Activated T-helper 2 cell treated with anti-CD3 and anti-CD28 coated beads, Interferon-gamma antibody, Interleukin-2, Interleukin-4, amounts not matched to agents 10 μg/mL and 5 μg/mL and 100 μg/mL, durations not matched to agents 14 hours and 24 hours and 36 hours (primary cell): Measurements from ENCODE around the gene NAT8L. TPM values are rescaled to one million over a fixed set of nuclear protein-coding genes. Genes with fewer than 3 reads are reported as not detected.
"Not testable (repeated sequence)": the region's sequence is repeated elsewhere in the genome, so short reads cannot be mapped to it uniquely, and the experiment has no call there.

Experiments
- DNase-seq: peaks from one replicate; pipeline ENCODE4 v3.0.0; 2021; ENCODE audit warnings: low spot score
- H3K27ac Mint-ChIP-seq: one replicate; pipeline ENCODE4 v1.8.0; 2021; ENCODE audit warnings: mixed read lengths
- H3K27me3 Mint-ChIP-seq: one replicate; pipeline ENCODE4 v1.8.0; 2021; ENCODE audit warnings: low read depth, mixed read lengths
- H3K36me3 Mint-ChIP-seq: one replicate; pipeline ENCODE4 v1.8.0; 2021; ENCODE audit warnings: low read depth, mixed read lengths
- H3K4me1 Mint-ChIP-seq: one replicate; pipeline ENCODE4 v1.8.0; 2021; ENCODE audit warnings: low read depth, mixed read lengths
- H3K4me3 Mint-ChIP-seq: one replicate; pipeline ENCODE4 v1.8.0; 2021; ENCODE audit warnings: low read depth, mild to moderate bottlenecking, moderate library complexity, mixed read lengths
- H3K9me3 Mint-ChIP-seq: one replicate; pipeline ENCODE4 v1.8.0; 2021; ENCODE audit warnings: mixed read lengths
- intact Hi-C: fragments of 100-400 bp; cut with micrococcal nuclease; formaldehyde crosslinking; loops from one replicate; pipeline ENCODE4 v1.15.1; 2023
- total RNA-seq: library from RNA; stranded (reverse); gene quantifications from 2 replicates; pipeline ENCODE4 v1.2.3, GENCODE V29; 2022

Gene NAT8L, protein sequence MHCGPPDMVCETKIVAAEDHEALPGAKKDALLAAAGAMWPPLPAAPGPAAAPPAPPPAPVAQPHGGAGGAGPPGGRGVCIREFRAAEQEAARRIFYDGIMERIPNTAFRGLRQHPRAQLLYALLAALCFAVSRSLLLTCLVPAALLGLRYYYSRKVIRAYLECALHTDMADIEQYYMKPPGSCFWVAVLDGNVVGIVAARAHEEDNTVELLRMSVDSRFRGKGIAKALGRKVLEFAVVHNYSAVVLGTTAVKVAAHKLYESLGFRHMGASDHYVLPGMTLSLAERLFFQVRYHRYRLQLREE
- 3.5 and 3.6 TPM in 2 replicates for total RNA-seq

- peaks cover 23% of the 10 kb centered on the region for H3K27me3 Mint-ChIP-seq
- H3K9me3 Mint-ChIP-seq: no peaks in the 10 kb centered on the region
- H3K36me3 Mint-ChIP-seq: no peaks in the 10 kb centered on the region
- H3K27ac Mint-ChIP-seq: no peak within 1 kb of the TSS
- no peak within 1 kb of the TSS for H3K4me3 Mint-ChIP-seq
- DNase-seq: no peak
- intact Hi-C loops: no loop called here
- H3K4me1 Mint-ChIP-seq: no peaks in the 10 kb centered on the region
Observed at GRCh38 chr4:2059046-2059725, at the start of gene NAT8L. Gene NAT8L, plus strand, starts transcription at chr4:2059327. Its CDS starts 185 bp downstream, at chr4:2059512.

DNA sequence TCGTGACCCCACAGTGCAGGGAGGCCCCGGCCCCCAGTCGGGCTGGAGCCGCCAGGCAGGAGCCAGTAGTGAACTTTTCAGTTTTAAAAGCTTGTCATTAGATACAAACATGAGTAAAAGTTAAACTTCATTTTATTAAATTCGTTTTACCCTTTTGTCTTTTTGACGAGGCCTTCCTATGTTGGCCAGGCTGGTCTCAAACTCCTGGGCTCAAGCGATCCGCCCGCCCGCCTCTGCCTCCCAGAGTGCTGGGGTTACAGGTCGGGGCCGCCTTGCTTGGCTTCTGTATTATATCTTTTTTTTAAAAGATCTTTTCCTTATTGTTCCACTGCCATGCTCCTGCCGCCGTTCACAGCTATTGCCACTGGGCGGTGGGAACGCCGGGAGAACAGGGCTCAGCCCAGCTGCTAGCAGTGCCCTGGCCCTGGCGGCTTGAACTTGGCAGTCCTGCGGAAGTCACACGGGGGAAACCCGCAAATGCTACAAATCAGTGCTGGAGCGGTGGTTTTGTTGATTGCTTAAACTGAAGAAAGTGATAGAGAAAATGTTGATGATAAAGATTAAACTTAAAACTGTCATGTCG is 49.4 kb upstream of the NAT8L start:
- peaks cover 29% of the 10 kb centered on the region for H3K4me1 Mint-ChIP-seq
- H3K27ac Mint-ChIP-seq: peak overlapping the region; percentile 83
- peak overlapping the region; percentile 81 for H3K4me3 Mint-ChIP-seq
- intact Hi-C loops: loop anchor here (1.0 to 10.0 kb wide), 3 partner anchors 31 to 455 kb away; partner anchors contain the start of genes CFAP99, RNF4 and ZFYVE28
- no peaks in the 10 kb centered on the region for H3K9me3 Mint-ChIP-seq
- peaks cover 28% of the 10 kb centered on the region for H3K36me3 Mint-ChIP-seq
- DNase-seq: peak; percentile 57
- peaks cover 6% of the 10 kb centered on the region for H3K27me3 Mint-ChIP-seq

GRCh38 chr4:2011583-2011982 is 47.5 kb upstream of the NAT8L start:
- Mint-ChIP-seq H3K4me3 (no peak overlapping the region), H3K27me3 (peaks cover 11% of the 10 kb centered on the region), H3K36me3 (peaks cover 12% of the 10 kb centered on the region), H3K27ac (no peak overlapping the region), H3K4me1 (peaks cover 19% of the 10 kb centered on the region), H3K9me3 (no peaks in the 10 kb centered on the region)
- no peak for DNase-seq
- intact Hi-C loops: no loop called here

GRCh38 chr4:2015008-2015407 is 44.1 kb upstream of the NAT8L start:
- DNase-seq: no peak
- H3K36me3 Mint-ChIP-seq: no peaks in the 10 kb centered on the region
- H3K9me3 Mint-ChIP-seq: no peaks in the 10 kb centered on the region
- peaks cover 4% of the 10 kb centered on the region for H3K4me1 Mint-ChIP-seq
- peaks cover 15% of the 10 kb centered on the region for H3K27me3 Mint-ChIP-seq
- no peak overlapping the region for H3K27ac Mint-ChIP-seq
- H3K4me3 Mint-ChIP-seq: no peak overlapping the region
- intact Hi-C loops: no loop called here

GRCh38 chr4:2021358-2022018 is 37.6 kb upstream of the NAT8L start:
- H3K9me3 Mint-ChIP-seq, DNase-seq, H3K4me3 Mint-ChIP-seq, H3K4me1 Mint-ChIP-seq, H3K36me3 Mint-ChIP-seq, intact Hi-C loops, H3K27ac Mint-ChIP-seq: not testable (repeated sequence)
- peaks cover 40% of the 10 kb centered on the region for H3K27me3 Mint-ChIP-seq

DNA sequence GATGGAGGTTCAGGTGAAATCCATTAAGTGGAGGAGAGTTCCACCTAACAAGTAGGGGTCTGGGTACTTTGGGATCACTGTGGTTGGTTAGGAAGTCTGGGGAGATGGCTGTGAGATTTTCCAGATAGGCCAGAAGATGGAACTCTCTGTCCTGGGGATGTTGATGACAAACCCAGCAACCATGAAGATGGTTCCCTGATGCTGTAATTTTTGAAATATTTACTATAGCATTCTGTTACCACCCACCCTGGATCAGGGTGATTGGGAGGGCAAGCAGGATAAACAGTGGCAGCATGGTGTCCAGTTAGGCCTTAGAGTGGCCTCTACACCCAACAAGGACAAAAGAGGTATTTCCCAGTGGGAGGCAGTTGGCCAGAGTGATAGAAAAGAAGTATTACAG is 34.4 kb upstream of the NAT8L start:
- no peaks in the 10 kb centered on the region for H3K4me1 Mint-ChIP-seq
- H3K9me3 Mint-ChIP-seq: peaks cover 8% of the 10 kb centered on the region
- no peaks in the 10 kb centered on the region for H3K36me3 Mint-ChIP-seq
- no peak overlapping the region for H3K27ac Mint-ChIP-seq
- no peak overlapping the region for H3K4me3 Mint-ChIP-seq
- intact Hi-C loops: no loop called here
- peaks cover 59% of the 10 kb centered on the region for H3K27me3 Mint-ChIP-seq
- DNase-seq: no peak

- Mint-ChIP-seq H3K27ac (no peak overlapping the region), H3K9me3 (peaks cover 8% of the 10 kb centered on the region), H3K27me3 (peaks cover 58% of the 10 kb centered on the region), H3K4me1 (no peaks in the 10 kb centered on the region), H3K4me3 (no peak overlapping the region), H3K36me3 (no peaks in the 10 kb centered on the region)
- no peak for DNase-seq
- intact Hi-C loops: no loop called here
Observed at GRCh38 chr4:2025817-2026216, 33.3 kb upstream of the NAT8L start.

GRCh38 chr4:2027120-2027519 is 32.0 kb upstream of the NAT8L start:
- intact Hi-C loops, H3K4me3 Mint-ChIP-seq, H3K36me3 Mint-ChIP-seq, H3K9me3 Mint-ChIP-seq, DNase-seq, H3K27ac Mint-ChIP-seq, H3K4me1 Mint-ChIP-seq: not testable (repeated sequence)
- peaks cover 54% of the 10 kb centered on the region for H3K27me3 Mint-ChIP-seq

DNA sequence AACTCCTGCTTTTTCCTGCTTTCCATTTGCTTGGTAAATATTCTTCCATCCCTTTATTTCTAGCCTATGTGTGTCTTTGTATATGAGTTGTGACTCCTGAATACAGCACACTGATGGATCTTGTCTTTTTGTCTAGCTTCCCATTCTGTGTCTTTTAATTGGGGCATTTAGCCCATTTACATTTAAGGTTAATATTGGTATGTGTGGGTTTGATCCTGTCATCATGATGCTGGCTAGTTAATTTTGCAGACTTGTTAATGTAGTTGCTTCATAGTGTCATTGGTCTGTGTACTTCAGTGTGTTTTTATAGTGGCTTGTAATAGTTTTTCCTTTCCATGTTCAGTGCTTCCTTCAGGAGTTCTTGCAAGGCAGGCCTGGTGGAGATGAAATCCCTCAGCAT is 28.0 kb upstream of the NAT8L start:
- H3K27ac Mint-ChIP-seq, DNase-seq, H3K4me1 Mint-ChIP-seq, H3K36me3 Mint-ChIP-seq, H3K9me3 Mint-ChIP-seq, H3K4me3 Mint-ChIP-seq, intact Hi-C loops: not testable (repeated sequence)
- peaks cover 51% of the 10 kb centered on the region for H3K27me3 Mint-ChIP-seq

DNA sequence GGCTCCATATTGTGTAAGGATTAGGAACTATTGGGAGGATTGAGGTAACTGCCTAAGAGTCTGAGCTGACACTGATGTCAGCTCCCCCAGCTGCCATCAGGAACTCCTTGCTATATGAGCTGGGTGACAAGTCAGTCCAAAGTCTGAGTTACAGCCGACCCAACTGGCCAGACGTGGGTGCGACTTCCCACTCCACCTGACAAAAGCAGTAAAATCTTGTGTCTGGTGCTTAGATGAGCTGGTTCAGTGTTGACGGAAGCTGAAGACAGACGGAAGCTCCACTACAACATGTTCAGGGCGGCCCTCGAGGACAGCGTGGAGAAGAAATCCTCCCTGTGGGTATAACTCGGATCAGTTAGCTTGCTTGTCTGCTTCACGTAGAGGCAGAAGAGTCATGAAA is 22.8 kb upstream of the NAT8L start:
- H3K4me3 Mint-ChIP-seq: no peak overlapping the region
- H3K36me3 Mint-ChIP-seq: no peaks in the 10 kb centered on the region
- no peaks in the 10 kb centered on the region for H3K9me3 Mint-ChIP-seq
- no peaks in the 10 kb centered on the region for H3K4me1 Mint-ChIP-seq
- no peak overlapping the region for H3K27ac Mint-ChIP-seq
- H3K27me3 Mint-ChIP-seq: peaks cover 41% of the 10 kb centered on the region
- intact Hi-C loops: no loop called here
- DNase-seq: no peak

DNA sequence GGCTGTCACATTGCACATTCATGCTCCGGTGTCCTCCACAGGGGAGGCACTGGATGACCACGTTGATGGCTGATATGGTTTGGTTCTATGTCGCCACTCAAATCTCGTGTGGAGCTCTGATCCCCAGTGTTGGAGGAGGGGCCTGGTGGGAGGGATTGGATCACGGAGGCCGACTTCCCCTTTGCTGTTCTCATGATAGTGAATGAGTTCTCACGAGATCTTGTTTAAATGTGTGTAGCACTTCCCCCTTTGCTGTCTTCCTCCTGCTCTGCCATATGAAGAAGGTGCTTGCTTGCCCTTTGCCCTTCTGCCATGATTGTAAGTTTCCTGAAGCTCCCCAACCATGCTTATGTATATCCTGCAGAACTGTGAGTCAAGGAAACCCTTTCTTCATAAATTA is 22.3 kb upstream of the NAT8L start:
- Mint-ChIP-seq H3K36me3 (no peaks in the 10 kb centered on the region), H3K27ac (no peak overlapping the region), H3K4me3 (no peak overlapping the region), H3K27me3 (peaks cover 43% of the 10 kb centered on the region), H3K4me1 (no peaks in the 10 kb centered on the region), H3K9me3 (no peaks in the 10 kb centered on the region)
- no peak for DNase-seq
- intact Hi-C loops: no loop called here

GRCh38 chr4:2040391-2041238 is 18.5 kb upstream of the NAT8L start:
- peak overlapping the region; percentile 64 for H3K4me3 Mint-ChIP-seq
- intact Hi-C loops: loop anchor here (2.0 kb wide), 1 partner anchor 32 kb away; the partner anchor contains the start of gene NELFA
- H3K9me3 Mint-ChIP-seq: no peaks in the 10 kb centered on the region
- H3K4me1 Mint-ChIP-seq: no peaks in the 10 kb centered on the region
- no peak overlapping the region for H3K27ac Mint-ChIP-seq
- H3K27me3 Mint-ChIP-seq: peaks cover 29% of the 10 kb centered on the region
- DNase-seq: no peak
- no peaks in the 10 kb centered on the region for H3K36me3 Mint-ChIP-seq
